Left kidney (tissue), 2 donors: ENCODE measurements around the gene BBX. TPM values are rescaled to one million over a fixed set of nuclear protein-coding genes. Genes with fewer than 3 reads are reported as not detected.
"Not testable (repeated sequence)": the region's sequence is repeated elsewhere in the genome, so short reads cannot be mapped to it uniquely, and the experiment has no call there.

ENCODE experiments used
- DNase-seq: peaks from one replicate; pipeline ENCODE4 v3.0.0-alpha.2; 2013
- polyA plus RNA-seq: library from polyadenylated mRNA; unstranded; fragments of 120-200 nt; gene quantifications from one replicate; pipeline ENCODE4 v1.2.1, GENCODE V29; 2013; ENCODE audit not compliant: insufficient read length

Gene BBX
- polyA plus RNA-seq, 1 donor = 70.1 TPM

- DNase-seq = no peak
These were observed 277.9 kb downstream of the BBX start for GRCh38 chr3:107800710-107801109.

GRCh38 chr3:107803170-107803569 is 280.4 kb downstream of the BBX start:
- no peak for DNase-seq

GRCh38 chr3:107806021-107806420 is 283.3 kb downstream of the BBX start:
- DNase-seq = no peak

- no peak for DNase-seq
These were observed 283.8 kb downstream of the BBX start for GRCh38 chr3:107806536-107806935.

GRCh38 chr3:107810171-107811071 is 287.7 kb downstream of the BBX start:
- DNase-seq = peak; percentile 28

- no peak for DNase-seq
These were observed 290.3 kb downstream of the BBX start for GRCh38 chr3:107813026-107813425.

GRCh38 chr3:107816107-107816506 is 293.3 kb downstream of the BBX start:
- DNase-seq = no peak

- no peak for DNase-seq
These were observed 294.3 kb downstream of the BBX start for GRCh38 chr3:107817076-107817475.

- DNase-seq = no peak
These were observed 295.3 kb downstream of the BBX start for GRCh38 chr3:107818025-107818424.

- DNase-seq = no peak
These were observed 296.9 kb downstream of the BBX start for GRCh38 chr3:107819656-107820055.

GRCh38 chr3:107822308-107822707 is 299.5 kb downstream of the BBX start:
- DNase-seq = no peak

GRCh38 chr3:107824822-107825371 is 302.1 kb downstream of the BBX start:
- no peak for DNase-seq

GRCh38 chr3:107825556-107825955 is 302.8 kb downstream of the BBX start:
- DNase-seq = no peak

- DNase-seq = no peak
These were observed 304.0 kb downstream of the BBX start for GRCh38 chr3:107826727-107827126.

- no peak for DNase-seq
These were observed 306.4 kb downstream of the BBX start for GRCh38 chr3:107829185-107829584.

- no peak for DNase-seq
These were observed 308.8 kb downstream of the BBX start for GRCh38 chr3:107831590-107831989.

GRCh38 chr3:107833043-107833442 is 310.3 kb downstream of the BBX start:
- no peak for DNase-seq

GRCh38 chr3:107833722-107834416 is 311.1 kb downstream of the BBX start:
- no peak for DNase-seq

- DNase-seq = not testable (repeated sequence)
These were observed 312.2 kb downstream of the BBX start for GRCh38 chr3:107835001-107835400.

- DNase-seq = no peak
These were observed 315.3 kb downstream of the BBX start for GRCh38 chr3:107837895-107838612.

- no peak for DNase-seq
These were observed 319.1 kb downstream of the BBX start for GRCh38 chr3:107841831-107842230.

- no peak for DNase-seq
These were observed 320.2 kb downstream of the BBX start for GRCh38 chr3:107842940-107843339.
